GM12878 (cell line): ENCODE measurements around the gene PANK1. TPM values are rescaled to one million over a fixed set of nuclear protein-coding genes. Genes with fewer than 3 reads are reported as not detected.

Source experiments
- ATAC-seq: fragments of 200-7000 bp; cut with Tn5 transposase; 3 replicates; pipeline ENCODE4 v1.9.1; 2020; ENCODE audit warnings: mild to moderate bottlenecking, moderate library complexity
- BruUV-seq: library from RNA; stranded (reverse); fragments of 400-500 nt; replicated peaks from 2 replicates; lab custom pipeline; 2021; lab: Mats Ljungman, UMichigan
- CTCF ChIA-PET: fragments of 300-600 bp; sonication (Branson Sonifier 250); formaldehyde crosslinking; extraction: SDS; loops from one replicate; lab custom pipeline; 2021; ENCODE audit warnings: inconsistent platforms; lab: Yijun Ruan, JAX
- POLR2A ChIA-PET: fragments of 350-600 bp; formaldehyde crosslinking; extraction: SDS; loops from one replicate; lab custom pipeline; 2021; ENCODE audit warnings: inconsistent platforms; lab: Charles Lee
- RAD21 ChIA-PET: fragments of 300-600 bp; sonication (Branson Sonifier 250); formaldehyde crosslinking; loops from one replicate; lab custom pipeline; 2023; ENCODE audit warnings: antibody characterized with exemption; ENCODE audit not compliant: unreplicated experiment; lab: Charles Lee
- SMC1A ChIA-PET: fragments of 300-600 bp; sonication (Branson Sonifier 250); formaldehyde crosslinking; loops from one replicate; lab custom pipeline; 2023; ENCODE audit not compliant: unreplicated experiment, uncharacterized antibody; lab: Charles Lee
- DNase-seq: peaks from one replicate; pipeline ENCODE4 v3.0.0-alpha.2; 2011; ENCODE audit warnings: low read depth, low spot score
- FAIRE-seq: peaks from 3 replicates; lab custom pipeline; 2011; peaks lifted over from hg19 to GRCh38; lab: Jason Lieb, UNC
- H2AFZ ChIP-seq: 2 replicates; pipeline ENCODE4 v1.6.0; 2011; ENCODE audit warnings: low read depth, low read length, control low read depth; ENCODE audit not compliant: control insufficient read depth
- H3K27ac ChIP-seq: 2 replicates; pipeline ENCODE4 v1.5.1; 2011; ENCODE audit warnings: control low read depth; ENCODE audit not compliant: control insufficient read depth, insufficient read depth
- H3K27me3 ChIP-seq, 2 experiments: replicated peaks in 1 of 2; 2 replicates each; pipeline versions ENCODE4 v1.6.0 to v1.6.1; 2011; ENCODE audit warnings: low read length in 1 of 2; ENCODE audit not compliant: control insufficient read depth in 2 of 2, insufficient read depth in 2 of 2
- H3K36me3 ChIP-seq, 2 experiments: 2 replicates each; pipeline ENCODE4 v1.5.1; 2011; ENCODE audit warnings: low read length in 1 of 2; ENCODE audit not compliant: control insufficient read depth in 2 of 2, insufficient read depth in 2 of 2
- H3K4me1 ChIP-seq: 2 replicates; pipeline ENCODE4 v1.6.1; 2011; ENCODE audit warnings: mild to moderate bottlenecking, low read length, moderate library complexity, mixed read lengths; ENCODE audit not compliant: control insufficient read depth, insufficient read depth
- H3K4me2 ChIP-seq: 2 replicates; pipeline ENCODE4 v1.6.0; 2011; ENCODE audit warnings: control low read depth; ENCODE audit not compliant: control insufficient read depth, insufficient read depth
- H3K4me3 ChIP-seq: fragments of 200-600 bp; sonication (generic); 2 replicates; pipeline ENCODE4 v1.5.1; 2016
- H3K79me2 ChIP-seq: 2 replicates; pipeline ENCODE4 v1.6.0; 2011; ENCODE audit warnings: low read length; ENCODE audit not compliant: control insufficient read depth, insufficient read depth
- H3K9ac ChIP-seq: 2 replicates; pipeline ENCODE4 v1.8.0; 2011; ENCODE audit warnings: low read length, control low read depth, mixed read lengths; ENCODE audit not compliant: control insufficient read depth, insufficient read depth
- H3K9me3 ChIP-seq: replicated peaks from 3 replicates; pipeline ENCODE4 v1.5.1; 2011; ENCODE audit warnings: mild to moderate bottlenecking, low read length; ENCODE audit not compliant: control insufficient read depth, insufficient read depth
- H4K20me1 ChIP-seq: 2 replicates; pipeline ENCODE4 v1.6.0; 2011; ENCODE audit not compliant: control insufficient read depth, insufficient read depth
- BHLHE40 ChIP-seq, 2 experiments: fragments of 450-650 bp in 1 of 2; IDR thresholded peaks; 2 replicates each; pipeline ENCODE4 v1.6.1; 2011 to 2017; ENCODE audit warnings: low read depth in 2 of 2, borderline replicate concordance in 1 of 2, improper control_type of control experiment in 1 of 2, low read length in 1 of 2, mild to moderate bottlenecking in 1 of 2
- CHD4 ChIP-seq: fragments of 200-600 bp; sonication (generic); IDR thresholded peaks from 2 replicates; pipeline ENCODE4 v1.6.1; 2016; ENCODE audit warnings: mild to moderate bottlenecking
- FOXK2 ChIP-seq: fragments of 450-650 bp; IDR thresholded peaks from 2 replicates; pipeline ENCODE4 v1.6.1; 2017; ENCODE audit warnings: mild to moderate bottlenecking, moderate library complexity
- GABPA ChIP-seq: IDR thresholded peaks from 2 replicates; pipeline ENCODE4 v1.6.1; 2014; ENCODE audit warnings: antibody characterized with exemption, low read depth, mild to moderate bottlenecking, inconsistent platforms
- JUNB ChIP-seq: IDR thresholded peaks from 2 replicates; pipeline ENCODE4 v1.6.1; 2016; ENCODE audit warnings: antibody characterized with exemption, mild to moderate bottlenecking
- KDM1A ChIP-seq: fragments of 200-600 bp; sonication (generic); IDR thresholded peaks from 2 replicates; pipeline ENCODE4 v1.6.1; 2016; ENCODE audit warnings: borderline replicate concordance
- MAX ChIP-seq: IDR thresholded peaks from 2 replicates; pipeline ENCODE4 v1.6.1; 2012; ENCODE audit warnings: low read depth, low read length, improper control_type of control experiment
- MXI1 ChIP-seq: fragments of 150-350 bp; IDR thresholded peaks from 2 replicates; pipeline ENCODE4 v1.6.1; 2011; ENCODE audit warnings: low read depth, mild to moderate bottlenecking, inconsistent platforms, low read length, improper control_type of control experiment
- MYB ChIP-seq: fragments of 150-350 bp; IDR thresholded peaks from 2 replicates; pipeline ENCODE4 v1.6.1; 2014; ENCODE audit warnings: mild to moderate bottlenecking, low read depth, low read length, borderline replicate concordance
- RBBP5 ChIP-seq: fragments of 200-600 bp; sonication (generic); conservative IDR thresholded peaks from 2 replicates; pipeline ENCODE4 v1.6.1; 2016
- SMARCA5 ChIP-seq: fragments of 450-650 bp; IDR thresholded peaks from 2 replicates; pipeline ENCODE4 v1.6.1; 2017; ENCODE audit warnings: mild to moderate bottlenecking
- SRF ChIP-seq, 2 experiments: IDR thresholded peaks; 2 replicates each; pipeline ENCODE4 v1.6.1; 2011; ENCODE audit warnings: low read depth in 2 of 2, low read length in 2 of 2, mild to moderate bottlenecking in 1 of 2, moderate library complexity in 1 of 2
- STAT3 ChIP-seq: IDR thresholded peaks from 2 replicates; pipeline ENCODE4 v1.6.1; 2011; ENCODE audit warnings: low read depth, low read length, improper control_type of control experiment
- SUZ12 ChIP-seq: fragments of 200-600 bp; sonication (generic); IDR thresholded peaks from one replicate; pipeline ENCODE4 v1.6.1; 2018; ENCODE audit warnings: antibody characterized with exemption, mild to moderate bottlenecking; ENCODE audit not compliant: unreplicated experiment
- TCF7 ChIP-seq: IDR thresholded peaks from 2 replicates; pipeline ENCODE4 v1.6.1; 2014; ENCODE audit warnings: antibody characterized with exemption, borderline replicate concordance
- ZBED1 ChIP-seq: IDR thresholded peaks from 2 replicates; pipeline ENCODE4 v1.6.1; 2016; ENCODE audit warnings: borderline replicate concordance
- WGBS: methylation state at CpG from one replicate; pipeline ENCODE4 v1.1.6; 2016; ENCODE audit warnings: low lambda C conversion rate; ENCODE audit not compliant: insufficient replicate concordance, insufficient coverage; ENCODE audit errors: missing lambda C conversion rate; 5-methylcytosine and 5-hydroxymethylcytosine counted together
- in situ Hi-C: fragments of 300-500 bp; cut with MboI; formaldehyde crosslinking; loops from 9 replicates; pipeline ENCODE4 v1.14.3; 2018; ENCODE audit warnings: mixed read lengths
- intact Hi-C: fragments of 100-400 bp; cut with micrococcal nuclease; formaldehyde crosslinking; loops from one replicate; pipeline ENCODE4 v1.14.2; 2022; ENCODE audit not compliant: unreplicated experiment
- polyA plus RNA-seq, 11 experiments: library from polyadenylated mRNA; depleted of rRNA in 4 of 11; unstranded in 6 of 11; stranded (reverse) in 5 of 11; fragments of >200 nt; fragmentation: Nextera tagmentation in 4 of 11; fragmentation: Illumina TruSeq in 1 of 11; extraction: Ambion mirVana in 4 of 11; extraction: Trizol in 1 of 11; gene quantifications; 1 replicate in 1 of 11; 2 replicates in 10 of 11; pipeline versions ENCODE4 v1.2.1 to v1.2.3, GENCODE V29; 2011 to 2016; ENCODE audit warnings: inconsistent platforms in 2 of 11, missing spikeins in 2 of 11, low read depth in 1 of 11
- total RNA-seq, 4 experiments: library from RNA; depleted of rRNA in 3 of 4; stranded (reverse); fragments of >200 nt in 3 of 4; fragmentation: Illumina TruSeq in 1 of 4; extraction: Trizol in 1 of 4; gene quantifications; 2 replicates each; pipeline versions ENCODE4 v1.2.1 to v1.2.3, GENCODE V29; 2013 to 2021
- TF ChIP-seq, protein P1 (sequence below): IDR thresholded peaks from 2 replicates; pipeline ENCODE4 v1.6.1; 2012; ENCODE audit warnings: low read depth, low read length, improper control_type of control experiment
- TF ChIP-seq, protein P2 (sequence below): IDR thresholded peaks from 2 replicates; pipeline ENCODE4 v1.6.1; 2012; ENCODE audit warnings: low read depth, low read length, improper control_type of control experiment

Gene PANK1
- total and polyA plus RNA-seq, 10 of the 15 experiments (the other 5 are each of a cell fraction or from before 2014, with no cell fraction given), result 1.9 to 10.6 (median 5.8) TPM

- Histone ChIP-seq H3K9me3 (no peaks in the 10 kb centered on the region), H3K27me3 (peaks cover 6 to 10% of the 10 kb centered on the region in 2 experiments; a peak in 3 of 4 replicates), H3K36me3 (no peaks in the 10 kb centered on the region), H2AFZ (no peak within 1 kb of the TSS), H3K79me2 (no peaks in the 10 kb centered on the region), H3K27ac (no peak within 1 kb of the TSS), H3K4me3 (no peak within 1 kb of the TSS), H3K9ac (no peak within 1 kb of the TSS), H3K4me1 (no peaks in the 10 kb centered on the region), H4K20me1 (no peaks in the 10 kb centered on the region), H3K4me2 (no peak within 1 kb of the TSS)
- ChIA-PET RAD21 (no interaction called here), CTCF (interaction anchor here (0.6 kb wide), 1 partner anchor 125 kb away, joined by 4 read pairs; no protein-coding TSS in a partner anchor), SMC1A (no interaction called here), POLR2A (no interaction called here)
- ATAC-seq, result no peak
- DNase-seq, result no peak
- no peak for FAIRE-seq
- in situ Hi-C loops, result no loop called here
- WGBS, result 29% methylated on average over 37 of the region's 87 CpGs
- TF ChIP-seq, protein P1, sequence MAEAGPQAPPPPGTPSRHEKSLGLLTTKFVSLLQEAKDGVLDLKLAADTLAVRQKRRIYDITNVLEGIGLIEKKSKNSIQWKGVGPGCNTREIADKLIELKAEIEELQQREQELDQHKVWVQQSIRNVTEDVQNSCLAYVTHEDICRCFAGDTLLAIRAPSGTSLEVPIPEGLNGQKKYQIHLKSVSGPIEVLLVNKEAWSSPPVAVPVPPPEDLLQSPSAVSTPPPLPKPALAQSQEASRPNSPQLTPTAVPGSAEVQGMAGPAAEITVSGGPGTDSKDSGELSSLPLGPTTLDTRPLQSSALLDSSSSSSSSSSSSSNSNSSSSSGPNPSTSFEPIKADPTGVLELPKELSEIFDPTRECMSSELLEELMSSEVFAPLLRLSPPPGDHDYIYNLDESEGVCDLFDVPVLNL, result no peak
- TF ChIP-seq MYB (no peak), BHLHE40 (IDR thresholded peaks at IDR 0.05; ENCODE audit: borderline replicate concordance in 1 of 2, low read depth in 2 of 2, low read length in 1 of 2) (no peak), KDM1A (no peak), CHD4 (no peak), GABPA (no peak), ZBED1 (no peak), FOXK2 (no peak), STAT3 (no peak), SMARCA5 (no peak), SRF (IDR thresholded peaks at IDR 0.05; ENCODE audit: low read depth in 2 of 2, low read length in 2 of 2) (no peak), MAX (no peak), TCF7 (no peak), MXI1 (no peak), SUZ12 (no peak), RBBP5 (no peak), JUNB (no peak)
- TF ChIP-seq, protein P2, sequence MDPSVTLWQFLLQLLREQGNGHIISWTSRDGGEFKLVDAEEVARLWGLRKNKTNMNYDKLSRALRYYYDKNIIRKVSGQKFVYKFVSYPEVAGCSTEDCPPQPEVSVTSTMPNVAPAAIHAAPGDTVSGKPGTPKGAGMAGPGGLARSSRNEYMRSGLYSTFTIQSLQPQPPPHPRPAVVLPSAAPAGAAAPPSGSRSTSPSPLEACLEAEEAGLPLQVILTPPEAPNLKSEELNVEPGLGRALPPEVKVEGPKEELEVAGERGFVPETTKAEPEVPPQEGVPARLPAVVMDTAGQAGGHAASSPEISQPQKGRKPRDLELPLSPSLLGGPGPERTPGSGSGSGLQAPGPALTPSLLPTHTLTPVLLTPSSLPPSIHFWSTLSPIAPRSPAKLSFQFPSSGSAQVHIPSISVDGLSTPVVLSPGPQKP, result no peak
- intact Hi-C loops, result no loop called here
- BruUV-seq, result no TSS peak
These were observed 109.7 kb downstream of the PANK1 start, which contains the start of gene SLC16A12 for GRCh38 chr10:89535171-89536012. Gene SLC16A12 (minus strand): TSS chr10:89535594. CDS start chr10:89462578, 73,016 bp downstream.
